GM13977 (cell line): ENCODE results near the gene SYT10.
"Not testable (repeated sequence)": the region's sequence is repeated elsewhere in the genome, so short reads cannot be mapped to it uniquely, and the experiment has no call there.

Experiments
- DNase-seq: peaks from one replicate; pipeline ENCODE4 v3.0.0; 2012; ENCODE audit warnings: low spot score
- CTCF ChIP-seq: IDR thresholded peaks from 2 replicates; pipeline ENCODE4 v1.5.1; 2012; ENCODE audit warnings: mild to moderate bottlenecking, control low read depth; ENCODE audit not compliant: insufficient read depth; ENCODE audit errors: extremely low read depth, missing control alignments
- in situ Hi-C: fragments of 300-500 bp; cut with MboI; formaldehyde crosslinking; loops from one replicate; pipeline ENCODE4 v1.12.0; 2022; ENCODE audit warnings: low sequenced_read_pairs, low pct_unique_long_range_greater_than_20kb, mixed read lengths, inconsistent platforms; ENCODE audit not compliant: unreplicated experiment

Gene SYT10

DNA sequence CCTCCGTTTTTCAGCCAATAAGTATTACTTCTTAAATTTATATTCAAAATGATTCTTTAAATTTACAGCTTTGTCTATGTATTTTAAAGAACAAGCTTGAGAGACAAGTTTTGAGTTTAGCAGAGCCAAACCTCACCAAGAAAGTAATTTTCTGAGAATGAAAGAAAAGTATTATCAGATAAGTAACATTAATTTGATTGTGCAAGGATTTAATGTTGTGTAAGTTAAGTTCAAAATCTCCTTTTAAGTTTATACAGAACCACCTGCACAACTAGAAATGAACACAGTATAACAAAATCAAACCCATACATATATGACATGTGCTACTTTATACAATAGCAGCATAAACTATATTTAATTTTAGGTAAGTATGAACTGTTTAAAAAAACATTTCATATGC, 63.5 kb downstream of the SYT10 start:
- in situ Hi-C loops = no loop called here
- DNase-seq = no peak
- TF ChIP-seq CTCF = no peak

- DNase-seq = no peak
- no peak for TF ChIP-seq CTCF
- in situ Hi-C loops = no loop called here
These were observed 69.3 kb downstream of the SYT10 start for GRCh38 chr12:33370318-33370717.

DNA sequence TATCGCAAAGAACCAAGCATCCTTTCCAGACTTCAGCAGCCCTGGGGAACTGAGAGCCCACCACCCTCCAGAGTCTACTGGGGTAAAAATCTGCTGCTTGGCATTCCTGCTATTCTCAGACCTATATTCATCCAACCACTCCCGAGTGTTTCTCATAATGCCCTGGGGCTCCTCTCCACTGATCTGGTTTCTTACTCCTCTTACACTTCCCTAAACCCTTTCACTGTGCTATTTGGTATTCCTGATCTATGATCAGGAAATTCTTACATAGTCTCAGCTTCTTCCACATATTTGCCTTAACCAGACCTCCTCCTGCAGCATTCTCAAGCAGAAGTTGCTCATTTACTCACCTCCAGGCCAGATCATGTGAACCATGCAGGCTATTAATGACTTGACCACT, 82.4 kb downstream of the SYT10 start:
- no peak for DNase-seq
- no peak for TF ChIP-seq CTCF
- in situ Hi-C loops = no loop called here

DNA sequence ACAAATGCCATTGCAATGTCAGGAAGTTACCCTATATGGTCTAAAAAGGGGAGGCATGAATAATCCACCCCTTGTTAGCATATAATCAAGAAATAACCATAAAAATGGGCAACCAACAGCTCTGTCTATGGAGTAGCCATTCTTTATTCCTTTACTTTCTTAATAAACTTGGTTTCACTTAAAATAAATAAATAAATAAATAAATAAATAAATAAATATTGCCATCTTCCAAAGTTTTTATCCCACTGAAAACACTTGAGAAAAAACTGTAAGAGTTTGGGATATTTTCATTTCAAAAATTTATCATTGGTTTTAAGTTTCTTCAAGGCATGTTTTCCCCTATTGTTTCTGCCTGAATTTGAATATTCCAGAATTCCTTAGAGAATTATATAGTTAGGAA, 89.8 kb downstream of the SYT10 start:
- in situ Hi-C loops = no loop called here
- TF ChIP-seq CTCF = no peak

GRCh38 chr12:33331961-33332398, 107.6 kb downstream of the SYT10 start:
- in situ Hi-C loops, DNase-seq: not testable (repeated sequence)

More for the DNA sequence above, 89.8 kb downstream of the SYT10 start:
- DNase-seq = no peak

DNA sequence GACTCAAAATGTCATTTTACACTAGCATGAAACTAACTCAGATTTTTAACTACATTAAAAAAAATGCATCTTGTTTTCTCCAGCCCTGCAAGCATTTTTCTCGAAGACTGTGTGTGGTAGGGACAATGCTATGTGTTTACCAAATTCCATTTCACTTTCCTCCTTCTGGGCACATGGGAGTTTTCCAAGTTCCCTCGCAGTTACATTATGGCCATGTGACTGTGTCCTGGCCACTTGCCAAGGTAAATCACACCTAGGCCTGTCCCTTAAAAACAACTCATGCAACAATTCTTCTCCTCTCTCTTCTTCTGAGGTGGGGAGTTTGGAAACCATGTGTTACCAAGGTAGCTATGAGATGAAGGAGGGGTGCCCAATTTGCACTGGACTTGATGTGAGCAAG, 108.7 kb downstream of the SYT10 start:
- no peak for DNase-seq
- in situ Hi-C loops = no loop called here
- no peak for TF ChIP-seq CTCF
